Measurements from ENCODE around the gene MED27.

Gene MED27

GRCh38 chr9:131833083-131833482 lies 246.6 kb downstream of the MED27 start:
- no peak for DNase-seq (ENCODE audit: low read depth in 1 of 2, low spot score in 1 of 2)
- no peak overlapping the region for H3K4me3 ChIP-seq (replicated peaks; ENCODE audit: insufficient read depth, low read length)
- no peak overlapping the region for H3K27ac ChIP-seq (replicated peaks)
- TF ChIP-seq SPI1 (IDR thresholded peaks at IDR 0.05; ENCODE audit: borderline replicate concordance, low read depth) (no peak), GABPA (IDR thresholded peaks at IDR 0.05; ENCODE audit: low read depth) (no peak), POLR2AphosphoS5 (IDR thresholded peaks at IDR 0.05; ENCODE audit: low read depth) (no peak), REST (IDR thresholded peaks at IDR 0.05; ENCODE audit: insufficient replicate concordance, low read depth) (no peak)
- TF ChIP-seq, protein P1, sequence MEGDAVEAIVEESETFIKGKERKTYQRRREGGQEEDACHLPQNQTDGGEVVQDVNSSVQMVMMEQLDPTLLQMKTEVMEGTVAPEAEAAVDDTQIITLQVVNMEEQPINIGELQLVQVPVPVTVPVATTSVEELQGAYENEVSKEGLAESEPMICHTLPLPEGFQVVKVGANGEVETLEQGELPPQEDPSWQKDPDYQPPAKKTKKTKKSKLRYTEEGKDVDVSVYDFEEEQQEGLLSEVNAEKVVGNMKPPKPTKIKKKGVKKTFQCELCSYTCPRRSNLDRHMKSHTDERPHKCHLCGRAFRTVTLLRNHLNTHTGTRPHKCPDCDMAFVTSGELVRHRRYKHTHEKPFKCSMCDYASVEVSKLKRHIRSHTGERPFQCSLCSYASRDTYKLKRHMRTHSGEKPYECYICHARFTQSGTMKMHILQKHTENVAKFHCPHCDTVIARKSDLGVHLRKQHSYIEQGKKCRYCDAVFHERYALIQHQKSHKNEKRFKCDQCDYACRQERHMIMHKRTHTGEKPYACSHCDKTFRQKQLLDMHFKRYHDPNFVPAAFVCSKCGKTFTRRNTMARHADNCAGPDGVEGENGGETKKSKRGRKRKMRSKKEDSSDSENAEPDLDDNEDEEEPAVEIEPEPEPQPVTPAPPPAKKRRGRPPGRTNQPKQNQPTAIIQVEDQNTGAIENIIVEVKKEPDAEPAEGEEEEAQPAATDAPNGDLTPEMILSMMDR (IDR thresholded peaks at IDR 0.05; ENCODE audit: insufficient read depth, low read length) = no peak
- H3K27me3 ChIP-seq (ENCODE audit: insufficient read depth, poor library complexity, severe bottlenecking) = no peaks in the 10 kb centered on the region

DNA sequence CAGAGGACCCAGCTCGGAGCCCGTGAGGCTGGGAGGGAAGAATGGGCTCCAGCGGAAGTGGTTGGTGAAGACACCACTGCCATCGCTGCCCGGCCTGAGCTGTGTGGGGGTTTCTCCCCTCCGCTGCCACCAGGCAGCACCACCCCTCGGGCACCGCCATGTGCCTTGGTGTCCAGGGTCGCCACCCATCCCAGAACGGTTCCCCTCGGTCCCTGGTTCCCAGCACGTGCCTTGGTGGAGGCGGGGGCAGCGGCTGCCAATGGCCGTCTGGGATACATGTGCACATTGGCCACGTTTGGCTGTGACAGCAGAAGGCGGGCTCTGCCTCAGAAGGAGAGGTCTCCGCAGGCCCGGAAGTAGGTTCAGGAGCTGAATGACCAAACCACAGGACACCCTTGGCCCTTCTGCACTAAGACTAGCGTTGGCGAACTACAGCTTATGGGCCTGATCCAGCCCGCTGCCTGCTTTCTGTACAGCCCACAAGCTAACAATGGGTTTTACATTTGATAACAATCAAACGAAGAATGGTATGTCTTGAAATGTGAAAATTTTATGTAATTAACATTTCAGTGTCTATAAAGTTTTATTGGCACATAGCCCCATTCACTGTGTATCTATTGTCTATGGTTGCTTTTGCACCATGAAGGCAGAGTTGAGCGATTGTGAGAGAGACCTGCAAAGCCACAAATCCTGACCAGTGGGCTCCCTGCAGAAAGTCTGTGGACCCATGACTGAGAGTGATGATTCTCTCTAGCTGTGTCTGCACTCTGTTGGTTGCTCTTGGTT lies 248.1 kb downstream of the MED27 start:
- no peak for DNase-seq (ENCODE audit: low read depth in 1 of 2, low spot score in 1 of 2)
- no peak overlapping the region for H3K27ac ChIP-seq (replicated peaks)
- H3K4me3 ChIP-seq (replicated peaks; ENCODE audit: insufficient read depth, low read length) = no peak overlapping the region
- H3K27me3 ChIP-seq (ENCODE audit: insufficient read depth, poor library complexity, severe bottlenecking) = no peaks in the 10 kb centered on the region
- TF ChIP-seq, protein P1 (IDR thresholded peaks at IDR 0.05; ENCODE audit: insufficient read depth, low read length) = no peak
- TF ChIP-seq POLR2AphosphoS5 (IDR thresholded peaks at IDR 0.05; ENCODE audit: low read depth) (no peak), GABPA (IDR thresholded peaks at IDR 0.05; ENCODE audit: low read depth) (no peak), SPI1 (IDR thresholded peaks at IDR 0.05; ENCODE audit: borderline replicate concordance, low read depth) (no peak), REST (IDR thresholded peaks at IDR 0.05; ENCODE audit: insufficient replicate concordance, low read depth) (no peak)

DNA sequence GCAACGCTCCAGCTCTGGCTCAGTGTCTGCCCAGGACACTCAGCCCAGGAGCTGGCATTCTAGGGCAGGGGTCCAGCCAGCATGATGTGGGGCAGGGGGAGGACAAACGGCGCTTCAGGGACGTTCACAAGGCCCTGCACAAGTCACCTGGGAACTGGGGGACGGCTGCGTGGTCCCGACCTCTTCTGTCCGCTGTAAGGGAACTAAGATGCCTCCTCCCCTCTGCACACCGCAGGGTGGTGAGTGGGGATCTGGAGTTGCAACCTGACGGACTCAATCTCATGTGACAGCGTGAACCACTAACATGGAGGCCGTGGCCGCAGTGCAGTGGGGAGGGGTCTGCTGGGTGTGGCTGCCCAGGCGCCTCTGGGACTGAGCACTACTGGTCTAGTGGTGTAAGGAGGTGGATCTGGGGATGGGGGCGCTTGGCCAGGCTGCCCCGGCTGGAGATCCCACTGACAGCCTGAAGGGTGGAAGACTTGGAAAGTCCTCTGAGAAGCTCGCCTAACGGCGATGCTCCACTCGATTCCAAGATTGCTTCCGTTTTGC lies 251.8 kb downstream of the MED27 start:
- no peak overlapping the region for H3K4me3 ChIP-seq (replicated peaks; ENCODE audit: insufficient read depth, low read length)
- DNase-seq (ENCODE audit: low read depth in 1 of 2, low spot score in 1 of 2) = no peak
- H3K27me3 ChIP-seq (ENCODE audit: insufficient read depth, poor library complexity, severe bottlenecking) = no peaks in the 10 kb centered on the region
- H3K27ac ChIP-seq (replicated peaks) = no peak overlapping the region
- TF ChIP-seq, protein P1 (IDR thresholded peaks at IDR 0.05; ENCODE audit: insufficient read depth, low read length) = no peak
- TF ChIP-seq REST (IDR thresholded peaks at IDR 0.05; ENCODE audit: insufficient replicate concordance, low read depth) (no peak), GABPA (IDR thresholded peaks at IDR 0.05; ENCODE audit: low read depth) (no peak), SPI1 (IDR thresholded peaks at IDR 0.05; ENCODE audit: borderline replicate concordance, low read depth) (no peak), POLR2AphosphoS5 (IDR thresholded peaks at IDR 0.05; ENCODE audit: low read depth) (no peak)

All from HL-60 (cell line).